HG02610 (cell line): ENCODE measurements around the gene KSR1.
"Not testable (repeated sequence)": the region's sequence is repeated elsewhere in the genome, so short reads cannot be mapped to it uniquely, and the experiment has no call there.

Source experiments
- ATAC-seq: cut with Tn5 transposase; IDR thresholded peaks from one replicate; pipeline ENCODE4 v1.9.1; 2021; ENCODE audit warnings: mild to moderate bottlenecking, moderate library complexity; ENCODE audit not compliant: unreplicated experiment

Gene KSR1

DNA sequence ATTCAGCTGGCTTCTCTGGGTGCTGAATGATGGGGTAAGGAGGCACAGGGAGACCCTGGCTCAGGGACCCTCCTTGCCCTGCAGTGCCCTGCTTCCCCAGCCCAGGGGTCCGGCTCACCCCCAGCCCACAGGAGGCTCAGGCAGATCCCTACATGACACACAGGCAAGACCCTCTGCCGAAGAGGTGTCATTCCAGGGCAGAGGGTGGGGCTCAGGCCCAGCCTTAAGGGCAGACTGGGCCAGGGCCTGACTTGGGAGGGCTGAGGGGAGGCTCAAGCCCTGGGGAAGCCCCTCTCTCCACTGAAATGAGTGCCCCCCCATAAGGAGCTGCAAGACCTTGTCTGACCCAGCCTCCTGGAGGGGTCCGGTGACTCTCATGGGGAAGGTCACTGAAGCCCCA is 30.3 kb upstream of the KSR1 start:
- ATAC-seq: no peak

GRCh38 chr17:27426471-27426870 is 29.8 kb upstream of the KSR1 start:
- ATAC-seq: not testable (repeated sequence)

DNA sequence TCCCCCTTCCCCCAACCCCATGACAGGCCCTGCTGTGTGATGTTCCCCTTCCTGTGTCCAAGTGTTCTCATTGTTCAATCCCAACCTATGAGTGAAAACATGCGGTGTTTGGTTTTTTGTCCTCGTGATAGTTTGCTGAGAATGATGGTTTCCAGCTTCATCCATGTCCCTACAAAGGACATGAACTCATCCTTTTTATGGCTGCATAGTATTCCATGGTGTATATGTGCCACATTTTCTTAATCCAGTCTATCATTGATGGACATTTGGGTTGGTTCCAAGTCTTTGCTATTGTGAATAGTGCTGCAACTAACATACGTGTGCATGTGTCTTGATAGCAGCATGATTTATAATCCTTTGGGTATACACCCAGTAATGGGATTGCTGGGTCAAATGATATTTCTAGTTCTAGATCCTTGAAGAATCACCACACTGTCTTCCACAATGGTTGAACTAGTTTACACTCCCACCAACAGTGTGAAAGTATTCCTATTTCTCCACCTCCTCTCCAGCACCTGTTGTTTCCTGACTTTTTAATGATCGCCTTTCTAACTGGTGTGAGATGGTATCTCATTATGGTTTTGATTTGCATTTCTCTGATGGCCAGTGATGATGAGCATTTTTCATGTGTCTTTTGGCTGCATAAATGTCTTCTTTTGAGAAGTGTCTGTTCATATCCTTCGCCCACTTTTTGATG is 28.9 kb upstream of the KSR1 start:
- ATAC-seq: not testable (repeated sequence)

DNA sequence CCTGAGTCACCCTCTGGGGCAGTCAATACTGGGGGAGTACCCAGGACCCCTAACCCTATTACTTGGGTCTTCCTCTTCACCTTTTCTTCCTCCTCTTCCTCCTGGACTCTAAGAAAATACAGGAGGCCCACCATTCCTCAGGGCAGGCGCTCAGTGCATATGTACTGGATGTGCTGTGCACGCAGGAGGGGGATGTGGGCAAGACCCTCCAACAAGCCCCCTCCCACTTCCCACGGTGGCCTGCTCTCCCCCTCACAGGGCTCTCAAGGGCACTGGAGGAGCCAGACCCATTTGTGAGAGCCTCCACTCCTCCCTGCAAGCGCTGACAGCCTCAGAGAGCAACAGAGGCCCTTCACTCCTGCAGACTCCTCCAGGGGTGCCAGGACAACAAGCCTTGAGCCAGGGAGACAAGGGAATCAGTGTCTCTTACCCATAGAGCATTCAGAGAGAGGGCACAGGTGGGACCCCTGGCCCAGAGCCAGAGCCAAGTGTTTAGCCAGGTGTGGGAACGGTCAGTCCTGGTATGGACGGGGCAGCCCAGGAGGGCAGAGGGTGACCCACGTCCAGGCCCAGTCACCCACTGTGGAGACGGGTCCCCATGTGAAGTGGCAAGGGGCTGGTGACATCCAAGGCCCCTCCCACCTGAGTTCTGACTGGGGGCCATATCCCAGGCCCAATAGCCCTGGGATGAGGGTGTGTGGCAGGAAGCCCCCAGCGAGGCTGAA is 27.3 kb upstream of the KSR1 start:
- ATAC-seq: no peak

DNA sequence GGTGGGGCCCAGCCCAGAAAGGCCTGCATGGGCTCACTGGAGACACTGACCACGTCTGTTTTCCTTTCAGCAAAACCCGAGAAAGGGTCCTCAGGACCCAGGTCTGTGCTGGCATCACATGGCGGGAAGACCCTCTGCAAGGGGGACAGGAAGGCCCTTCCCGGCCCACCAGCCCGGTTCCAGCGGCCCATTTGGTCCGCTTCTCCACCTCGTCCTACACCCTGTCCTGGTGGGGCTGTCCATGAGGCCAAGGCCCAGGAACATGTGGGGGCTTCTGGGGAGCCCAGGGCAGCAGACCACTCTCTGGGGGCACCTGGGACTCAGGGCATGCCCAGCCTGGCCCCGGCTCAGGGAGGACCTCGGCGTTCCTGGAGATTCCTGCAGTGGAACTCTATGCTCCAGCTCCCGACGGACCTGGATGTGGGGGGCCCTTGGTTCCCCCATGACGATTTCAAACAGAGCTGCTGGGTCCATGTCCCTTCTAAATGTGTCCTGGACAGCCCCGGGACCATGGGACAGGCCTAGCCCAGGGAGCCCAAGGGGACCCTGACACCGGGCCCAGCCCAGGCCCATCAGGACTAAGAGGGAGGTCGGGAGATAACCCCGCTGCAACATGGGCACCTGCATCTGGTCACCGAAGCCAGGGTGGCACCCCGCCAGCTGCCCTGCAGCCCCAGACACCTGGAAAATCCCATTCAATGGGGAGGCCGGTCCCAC is 26.4 kb upstream of the KSR1 start:
- no peak for ATAC-seq

- no peak for ATAC-seq
Measured at GRCh38 chr17:27430383-27430840, 25.8 kb upstream of the KSR1 start.

DNA sequence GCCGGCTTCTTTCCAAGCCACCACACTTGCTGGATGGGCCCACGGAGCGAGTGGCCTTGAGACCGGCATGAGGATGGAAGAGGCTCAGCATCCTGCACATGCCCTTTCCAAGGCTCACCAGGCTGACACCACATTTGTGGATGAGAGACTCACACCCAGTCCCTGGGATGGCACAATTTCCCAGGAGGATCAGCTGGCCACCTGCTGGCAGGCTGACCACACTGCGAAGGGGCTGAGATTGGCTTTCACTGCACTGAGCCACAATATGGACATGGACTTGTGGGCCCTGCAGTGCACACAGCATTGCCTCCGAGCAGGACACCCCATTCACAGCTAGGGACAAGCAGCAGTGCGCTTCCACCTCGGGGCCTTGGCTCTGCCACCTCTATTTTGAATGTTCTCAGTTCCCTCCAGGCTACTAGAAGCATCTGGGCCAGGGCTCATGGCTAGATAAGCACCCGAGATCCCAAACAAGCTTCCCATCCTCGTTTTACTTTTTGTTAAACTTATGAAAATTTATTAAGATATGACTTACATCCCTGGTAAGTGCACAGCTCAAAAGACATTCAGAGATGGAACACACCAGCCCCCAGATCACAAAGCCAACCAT is 25.3 kb upstream of the KSR1 start:
- no peak for ATAC-seq

- ATAC-seq: no peak
Measured at GRCh38 chr17:27433521-27433920, 22.7 kb upstream of the KSR1 start.

GRCh38 chr17:27435431-27436070 is 20.7 kb upstream of the KSR1 start:
- not testable (repeated sequence) for ATAC-seq

GRCh38 chr17:27438348-27438998 is 17.8 kb upstream of the KSR1 start:
- no peak for ATAC-seq

DNA sequence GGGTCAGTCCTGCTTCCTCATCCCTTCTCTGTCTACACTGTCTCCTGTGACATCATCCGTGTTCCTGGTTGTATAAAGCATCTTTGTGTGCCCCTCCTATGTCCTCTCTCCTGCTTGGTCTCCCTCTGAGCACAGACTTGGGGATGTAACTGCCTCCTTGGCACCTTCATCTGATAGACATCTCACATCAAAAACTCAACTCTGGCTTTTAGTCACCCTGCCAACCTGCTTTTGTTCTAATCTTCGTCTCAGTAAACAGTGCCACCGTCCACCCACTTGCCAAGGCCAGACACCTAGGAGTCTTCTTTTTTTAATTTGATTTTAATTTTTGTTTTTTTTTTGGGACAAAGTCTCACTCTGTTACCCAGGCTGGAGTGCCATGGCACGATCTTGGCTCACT is 16.9 kb upstream of the KSR1 start:
- ATAC-seq: no peak

GRCh38 chr17:27442702-27443101 is 13.5 kb upstream of the KSR1 start:
- ATAC-seq: no peak

DNA sequence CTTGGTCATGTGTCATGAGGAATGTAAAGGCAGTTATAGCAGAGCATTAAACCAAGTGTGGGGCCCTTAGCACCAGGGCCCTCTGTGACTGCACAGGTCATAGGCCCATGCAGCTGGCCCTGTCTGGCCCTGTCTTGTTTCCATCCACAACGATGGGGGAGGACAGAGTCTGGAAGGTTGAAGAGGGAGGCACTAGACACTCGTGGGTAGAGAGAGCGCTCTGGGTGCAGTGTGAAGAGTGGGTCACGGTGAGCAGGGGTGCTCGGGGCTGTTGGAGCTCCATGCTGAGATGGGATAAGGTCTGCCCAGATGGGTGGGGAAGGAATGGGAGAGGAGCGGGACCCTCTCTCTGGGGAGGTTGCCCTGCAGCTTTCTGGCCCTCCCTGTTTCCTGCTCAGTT is 12.8 kb upstream of the KSR1 start:
- no peak for ATAC-seq

- ATAC-seq: no peak
Measured at GRCh38 chr17:27445971-27446370, 10.3 kb upstream of the KSR1 start.

- no peak for ATAC-seq
Measured at GRCh38 chr17:27446569-27447301, 9.5 kb upstream of the KSR1 start.

GRCh38 chr17:27448534-27448933 is 7.7 kb upstream of the KSR1 start:
- ATAC-seq: not testable (repeated sequence)

DNA sequence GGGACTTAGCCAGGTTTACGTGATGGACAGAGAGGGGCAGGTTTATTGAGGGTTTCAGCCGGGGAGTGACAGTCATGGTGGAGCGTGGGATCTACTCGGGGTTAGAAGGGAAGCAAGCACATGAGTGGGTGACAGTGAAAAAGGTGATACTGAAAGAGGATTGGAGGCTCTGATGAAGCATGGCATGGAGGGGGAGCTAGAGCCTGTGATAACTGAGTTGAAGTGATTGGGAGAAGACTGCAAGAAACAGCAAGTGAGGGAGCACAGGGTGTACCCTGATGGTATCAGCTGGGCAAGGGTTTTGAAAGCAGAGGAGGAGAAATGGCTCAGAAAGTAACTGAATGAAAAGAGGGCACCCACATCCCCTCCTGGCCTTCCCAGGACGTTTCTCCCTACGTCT is 6.7 kb upstream of the KSR1 start:
- ATAC-seq: no peak

GRCh38 chr17:27449988-27450387 is 6.3 kb upstream of the KSR1 start:
- no peak for ATAC-seq

DNA sequence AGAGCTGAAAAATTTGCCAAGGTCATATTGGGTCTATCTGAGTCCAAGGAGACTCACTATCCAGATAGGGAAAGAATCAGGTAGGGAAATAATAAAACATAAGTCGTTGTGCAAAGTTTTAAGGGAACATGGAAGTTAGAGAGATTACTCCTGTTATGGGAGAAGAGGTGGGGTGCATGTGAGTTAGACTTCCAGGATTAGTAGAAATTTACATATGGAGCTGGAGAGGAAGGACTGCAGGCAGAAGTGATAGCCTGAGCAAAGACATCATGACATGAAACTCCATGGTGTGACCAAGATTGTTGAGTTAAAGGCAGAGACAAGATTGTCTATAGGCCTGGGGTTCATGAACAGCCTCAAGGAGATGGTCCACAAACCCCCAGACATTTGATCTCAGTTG is 5.8 kb upstream of the KSR1 start:
- no peak for ATAC-seq

DNA sequence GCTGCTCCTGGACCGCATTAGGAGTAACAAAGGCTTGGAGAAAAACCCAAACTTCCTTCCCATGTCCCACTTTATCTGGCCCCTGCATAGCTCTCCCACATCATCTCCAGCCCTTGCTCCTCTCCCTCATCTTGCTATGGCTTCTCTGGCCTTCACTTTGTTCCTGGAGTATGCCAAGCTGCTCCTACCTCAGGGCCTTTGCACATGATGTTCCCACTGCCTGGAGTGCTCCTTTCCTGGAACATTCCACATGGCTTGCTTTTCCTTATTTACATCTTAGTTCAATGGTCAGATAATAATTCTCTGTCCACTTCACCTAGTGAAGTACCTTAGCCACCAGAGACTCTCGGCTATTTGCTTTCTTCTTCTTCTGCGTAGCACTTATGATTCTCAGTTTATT is 4.3 kb upstream of the KSR1 start:
- no peak for ATAC-seq
